Nucleus accumbens (tissue), 56 donors: Measurements from ENCODE around the gene MTO1.
"Not testable (repeated sequence)": the region's sequence is repeated elsewhere in the genome, so short reads cannot be mapped to it uniquely, and the experiment has no call there.

Experiments
- DNase-seq, 56 donors: peaks; one replicate each; lab custom pipeline; 2025; lab: John Stamatoyannopoulos, UW

The MTO1 gene, protein sequence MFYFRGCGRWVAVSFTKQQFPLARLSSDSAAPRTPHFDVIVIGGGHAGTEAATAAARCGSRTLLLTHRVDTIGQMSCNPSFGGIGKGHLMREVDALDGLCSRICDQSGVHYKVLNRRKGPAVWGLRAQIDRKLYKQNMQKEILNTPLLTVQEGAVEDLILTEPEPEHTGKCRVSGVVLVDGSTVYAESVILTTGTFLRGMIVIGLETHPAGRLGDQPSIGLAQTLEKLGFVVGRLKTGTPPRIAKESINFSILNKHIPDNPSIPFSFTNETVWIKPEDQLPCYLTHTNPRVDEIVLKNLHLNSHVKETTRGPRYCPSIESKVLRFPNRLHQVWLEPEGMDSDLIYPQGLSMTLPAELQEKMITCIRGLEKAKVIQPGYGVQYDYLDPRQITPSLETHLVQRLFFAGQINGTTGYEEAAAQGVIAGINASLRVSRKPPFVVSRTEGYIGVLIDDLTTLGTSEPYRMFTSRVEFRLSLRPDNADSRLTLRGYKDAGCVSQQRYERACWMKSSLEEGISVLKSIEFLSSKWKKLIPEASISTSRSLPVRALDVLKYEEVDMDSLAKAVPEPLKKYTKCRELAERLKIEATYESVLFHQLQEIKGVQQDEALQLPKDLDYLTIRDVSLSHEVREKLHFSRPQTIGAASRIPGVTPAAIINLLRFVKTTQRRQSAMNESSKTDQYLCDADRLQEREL

GRCh38 chr6:73461537-73462350 lies at the start of gene MTO1:
Gene MTO1, plus strand, starts transcription at chr6:73461737. Its CDS starts 118 bp downstream, at chr6:73461855.
- DNase-seq = peak; percentile 22 to 95 (median 78)

- no peak for DNase-seq
Measured at GRCh38 chr6:73413102-73413501, 48.4 kb upstream of the MTO1 start.

GRCh38 chr6:73418081-73418741 lies 43.3 kb upstream of the MTO1 start:
- DNase-seq = no peak

DNA sequence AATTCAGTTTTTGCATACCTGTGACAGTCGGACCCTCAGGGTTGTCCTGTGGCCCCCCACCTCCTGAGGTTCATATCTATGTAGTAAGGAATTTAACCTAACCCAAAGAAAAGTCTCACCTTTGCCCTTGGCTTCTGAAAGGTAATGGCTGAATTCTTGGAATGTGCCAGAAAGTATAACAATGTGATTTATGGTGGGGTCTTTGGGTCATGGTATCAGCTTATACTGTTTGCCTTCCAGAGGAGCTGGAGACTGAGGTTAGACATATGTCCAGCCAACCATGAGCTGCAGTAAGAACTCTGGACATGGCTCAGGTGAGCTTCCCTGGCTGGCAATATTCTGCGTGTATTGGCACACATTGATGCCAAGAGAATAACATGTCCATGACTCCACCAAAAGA lies 40.0 kb upstream of the MTO1 start:
- DNase-seq = no peak

DNA sequence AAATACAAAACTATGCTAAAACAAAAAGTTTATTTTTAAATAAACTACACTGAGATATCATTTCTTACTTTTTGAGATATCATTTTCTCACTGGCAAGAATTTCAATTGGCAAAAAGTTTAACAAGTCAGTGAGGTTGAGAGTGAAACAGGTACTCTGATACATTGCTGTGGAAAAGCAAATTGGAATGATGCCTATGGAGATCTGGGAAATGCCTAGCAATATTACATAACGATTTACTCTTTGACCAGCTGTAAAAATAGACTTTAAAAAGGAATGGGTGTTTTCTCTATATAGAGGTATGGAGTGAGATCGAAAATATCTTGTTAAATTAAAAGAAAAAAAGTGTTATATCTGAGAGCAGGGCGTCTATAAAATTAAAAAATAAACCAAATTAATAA lies 26.3 kb upstream of the MTO1 start:
- DNase-seq = no peak

DNA sequence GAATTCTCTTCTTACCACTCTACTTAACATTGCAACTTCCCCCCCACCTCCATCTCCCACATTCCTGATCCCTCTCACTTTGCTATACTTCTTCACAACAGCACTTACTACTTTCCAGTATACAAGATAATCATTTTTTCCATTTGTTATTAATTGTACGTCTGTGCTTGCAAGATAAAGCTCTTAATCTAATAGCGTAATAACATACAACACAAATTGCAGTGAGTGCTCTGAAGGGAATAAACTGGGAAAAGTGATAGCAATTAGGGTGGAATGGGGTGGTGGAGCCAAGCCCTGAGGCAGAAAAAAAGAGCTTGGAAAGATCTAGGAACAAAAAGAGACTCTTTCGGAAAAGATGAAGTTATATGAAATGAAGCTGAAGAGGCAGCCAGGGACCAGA lies 18.0 kb upstream of the MTO1 start:
- no peak for DNase-seq

- DNase-seq = peak in 15 of 56 donors; percentile 2 to 37 (median 23)
Measured at GRCh38 chr6:73451223-73452106, 10.1 kb upstream of the MTO1 start.

- DNase-seq = peak in 40 of 56 donors; percentile 2 to 60 (median 28)
Measured at GRCh38 chr6:73452107-73452461, 9.5 kb upstream of the MTO1 start, which contains the start of gene CGAS. Gene CGAS, minus strand, starts transcription at chr6:73452297. Its CDS starts 116 bp downstream, at chr6:73452181.

DNA sequence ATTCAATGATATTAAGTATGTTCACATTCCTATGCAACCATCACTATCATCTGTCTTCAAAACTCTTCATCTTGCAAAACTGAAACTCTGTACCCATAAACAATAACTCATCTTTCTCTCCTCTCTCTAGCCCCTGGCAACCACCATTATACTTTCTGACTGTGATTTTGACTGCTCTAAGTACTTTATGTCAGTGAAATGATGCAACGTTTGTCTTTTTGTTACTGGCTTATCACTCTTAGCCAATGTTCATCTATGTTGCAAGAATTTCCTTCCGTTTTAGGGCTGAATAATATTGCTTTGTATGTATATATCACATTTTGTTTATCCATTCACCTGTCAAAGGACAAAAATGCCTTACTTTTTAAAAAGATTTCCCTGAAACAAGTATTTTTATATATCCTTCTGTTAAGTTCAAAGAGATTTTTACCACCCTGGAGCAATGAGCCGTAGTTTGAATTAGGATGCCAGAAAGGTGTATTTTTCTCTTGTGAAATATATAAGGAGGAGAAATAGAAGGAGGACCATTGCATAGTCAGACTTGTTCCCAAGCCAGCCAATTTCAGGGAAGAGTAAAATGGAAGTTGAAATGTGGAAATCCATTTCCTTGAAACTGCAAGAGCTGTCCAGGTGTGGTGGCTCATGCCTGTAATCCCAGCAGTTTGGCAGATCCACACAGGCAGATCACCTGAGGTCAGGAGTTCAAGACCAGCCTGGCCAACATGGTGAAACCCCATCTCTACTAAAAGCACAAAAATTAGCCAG lies 5.5 kb upstream of the MTO1 start:
- DNase-seq = no peak

- not testable (repeated sequence) for DNase-seq
Measured at GRCh38 chr6:73459474-73459873, 2.1 kb upstream of the MTO1 start.

- DNase-seq = peak in 43 of 56 donors; percentile 1 to 63 (median 18)
Measured at GRCh38 chr6:73460056-73460455, 1.5 kb upstream of the MTO1 start.

GRCh38 chr6:73471686-73472290 lies 10.3 kb downstream of the MTO1 start:
- DNase-seq = no peak

GRCh38 chr6:73476723-73477122 lies 15.2 kb downstream of the MTO1 start:
- DNase-seq = no peak

GRCh38 chr6:73477407-73477806 lies 15.9 kb downstream of the MTO1 start:
- no peak for DNase-seq

DNA sequence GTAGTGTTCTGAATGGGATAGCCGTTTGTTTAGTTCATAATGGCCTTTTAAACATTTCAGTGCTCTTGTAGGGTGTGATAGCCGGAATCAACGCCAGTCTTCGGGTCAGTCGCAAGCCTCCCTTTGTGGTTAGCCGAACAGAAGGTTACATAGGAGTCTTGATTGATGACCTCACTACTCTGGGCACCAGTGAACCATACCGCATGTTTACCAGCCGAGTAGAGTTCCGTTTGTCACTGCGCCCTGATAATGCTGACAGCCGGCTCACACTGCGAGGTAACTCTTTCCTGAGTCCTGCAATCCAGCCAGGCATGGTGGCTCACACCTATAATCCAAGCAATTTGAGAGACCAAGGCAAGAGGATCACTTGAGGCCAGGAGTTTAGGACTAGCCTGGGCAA lies 20.4 kb downstream of the MTO1 start:
- no peak for DNase-seq

GRCh38 chr6:73484438-73484837 lies 22.9 kb downstream of the MTO1 start:
- DNase-seq = no peak

GRCh38 chr6:73487473-73487872 lies 25.9 kb downstream of the MTO1 start:
- DNase-seq = no peak

- no peak for DNase-seq
Measured at GRCh38 chr6:73491377-73491776, 29.8 kb downstream of the MTO1 start.
